Chondrocyte (in vitro differentiated cells): Measurements from ENCODE around the gene DACH1. TPM values are rescaled to one million over a fixed set of nuclear protein-coding genes. Genes with fewer than 3 reads are reported as not detected.
"Not testable (repeated sequence)": the region's sequence is repeated elsewhere in the genome, so short reads cannot be mapped to it uniquely, and the experiment has no call there.

Source experiments
- DNase-seq: peaks from one replicate; pipeline ENCODE4 v3.0.0; 2021; ENCODE audit warnings: mixed read lengths, low spot score
- H3K27ac Mint-ChIP-seq: one replicate; pipeline ENCODE4 v1.8.0; 2021; ENCODE audit warnings: mild to moderate bottlenecking, moderate library complexity, mixed read lengths; ENCODE audit not compliant: unreplicated experiment
- H3K27me3 Mint-ChIP-seq: 2 replicates; pipeline ENCODE4 v1.8.0; 2021; ENCODE audit warnings: low read depth, mixed read lengths
- H3K36me3 Mint-ChIP-seq: 2 replicates; pipeline ENCODE4 v1.8.0; 2021; ENCODE audit warnings: low read depth, mixed read lengths
- H3K4me1 Mint-ChIP-seq: 2 replicates; pipeline ENCODE4 v1.8.0; 2021; ENCODE audit warnings: low read depth, mild to moderate bottlenecking, mixed read lengths
- H3K4me3 Mint-ChIP-seq: one replicate; pipeline ENCODE4 v1.8.0; 2021; ENCODE audit warnings: mild to moderate bottlenecking, moderate library complexity, mixed read lengths; ENCODE audit not compliant: unreplicated experiment
- H3K9me3 Mint-ChIP-seq: 2 replicates; pipeline ENCODE4 v1.8.0; 2021; ENCODE audit warnings: low read depth, mixed read lengths
- CTCF ChIP-seq: fragments of 200-600 bp; sonication (generic); IDR thresholded peaks from 2 replicates; pipeline ENCODE4 v1.5.0; 2021; ENCODE audit warnings: antibody characterized with exemption, mild to moderate bottlenecking, moderate library complexity
- total RNA-seq: library from RNA; stranded (reverse); gene quantifications from 3 replicates; pipeline ENCODE4 v1.2.1, GENCODE V29; 2021

DACH1 gene
- total RNA-seq, 1 donor from 2014 or later, result 0.72 TPM

- no peaks in the 10 kb centered on the region for H3K36me3 Mint-ChIP-seq
- H3K27ac Mint-ChIP-seq, result no peak overlapping the region
- H3K4me1 Mint-ChIP-seq, result no peaks in the 10 kb centered on the region
- DNase-seq, result no peak
- no peak overlapping the region for H3K4me3 Mint-ChIP-seq
- no peaks in the 10 kb centered on the region for H3K9me3 Mint-ChIP-seq
- no peak for TF ChIP-seq CTCF
- peaks cover 21% of the 10 kb centered on the region for H3K27me3 Mint-ChIP-seq
These were observed 13.3 kb downstream of the DACH1 start for GRCh38 chr13:71853725-71854124.

- H3K27me3 Mint-ChIP-seq, result peaks cover 18% of the 10 kb centered on the region
- no peak overlapping the region for H3K27ac Mint-ChIP-seq
- H3K4me3 Mint-ChIP-seq, result no peak overlapping the region
- no peaks in the 10 kb centered on the region for H3K9me3 Mint-ChIP-seq
- H3K36me3 Mint-ChIP-seq, result no peaks in the 10 kb centered on the region
- no peak for DNase-seq
- H3K4me1 Mint-ChIP-seq, result no peaks in the 10 kb centered on the region
- TF ChIP-seq CTCF, result no peak
These were observed 14.3 kb downstream of the DACH1 start for GRCh38 chr13:71852736-71853135.

- H3K36me3 Mint-ChIP-seq, result no peaks in the 10 kb centered on the region
- H3K4me3 Mint-ChIP-seq, result no peak overlapping the region
- peak; percentile 46 for DNase-seq
- no peak for TF ChIP-seq CTCF
- peaks cover 17% of the 10 kb centered on the region for H3K27me3 Mint-ChIP-seq
- no peak overlapping the region for H3K27ac Mint-ChIP-seq
- no peaks in the 10 kb centered on the region for H3K4me1 Mint-ChIP-seq
- H3K9me3 Mint-ChIP-seq, result no peaks in the 10 kb centered on the region
These were observed 15.2 kb downstream of the DACH1 start for GRCh38 chr13:71851498-71852409.

- no peak for TF ChIP-seq CTCF
These were observed 25.0 kb downstream of the DACH1 start for GRCh38 chr13:71842003-71842402.

GRCh38 chr13:71838842-71839241, 28.2 kb downstream of the DACH1 start:
- DNase-seq, result no peak
- Mint-ChIP-seq H3K36me3 (no peaks in the 10 kb centered on the region), H3K4me1 (peaks cover 6% of the 10 kb centered on the region), H3K4me3 (no peak overlapping the region), H3K9me3 (peaks cover 3% of the 10 kb centered on the region), H3K27ac (no peak overlapping the region), H3K27me3 (no peaks in the 10 kb centered on the region)
- TF ChIP-seq CTCF, result no peak

More at GRCh38 chr13:71842003-71842402, 25.0 kb downstream of the DACH1 start:
- no peak overlapping the region for H3K27ac Mint-ChIP-seq
- no peaks in the 10 kb centered on the region for H3K36me3 Mint-ChIP-seq
- DNase-seq, result no peak
- H3K9me3 Mint-ChIP-seq, result no peaks in the 10 kb centered on the region
- H3K4me1 Mint-ChIP-seq, result peaks cover 6% of the 10 kb centered on the region
- no peaks in the 10 kb centered on the region for H3K27me3 Mint-ChIP-seq
- H3K4me3 Mint-ChIP-seq, result no peak overlapping the region

- not testable (repeated sequence) for DNase-seq, H3K27me3 Mint-ChIP-seq, H3K4me3 Mint-ChIP-seq, H3K36me3 Mint-ChIP-seq, H3K27ac Mint-ChIP-seq, H3K4me1 Mint-ChIP-seq, H3K9me3 Mint-ChIP-seq
These were observed 29.4 kb downstream of the DACH1 start for GRCh38 chr13:71837582-71837981.
